ELR (cell line): ENCODE measurements around the gene EPHB2.
"Not testable (repeated sequence)": the region's sequence is repeated elsewhere in the genome, so short reads cannot be mapped to it uniquely, and the experiment has no call there.

Experiments
- DNase-seq: peaks from one replicate; pipeline ENCODE4 v3.0.0-alpha.2; 2015; ENCODE audit warnings: low read depth

The EPHB2 gene

GRCh38 chr1:22691031-22691753 lies 19.4 kb upstream of the EPHB2 start:
- DNase-seq: peak; percentile 13

DNA sequence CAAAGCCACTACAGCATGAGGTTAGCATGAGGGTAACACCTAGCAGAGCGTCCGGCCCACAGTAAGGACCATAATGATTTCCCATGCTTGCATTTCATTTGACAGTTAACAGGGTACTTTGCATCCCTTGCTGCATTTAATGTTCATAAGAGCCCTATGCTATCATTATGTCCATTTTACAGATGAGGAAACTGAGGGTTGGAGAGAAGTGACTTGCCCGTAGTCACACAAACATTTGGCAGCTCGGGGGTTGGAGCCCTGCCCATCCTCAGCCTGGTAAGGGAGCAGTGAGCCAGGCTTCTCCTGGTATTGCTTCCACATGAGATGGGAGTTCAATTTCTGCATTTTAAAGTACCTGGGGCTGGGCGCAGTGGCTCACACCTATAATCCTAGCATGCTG lies 16.5 kb upstream of the EPHB2 start:
- no peak for DNase-seq

DNA sequence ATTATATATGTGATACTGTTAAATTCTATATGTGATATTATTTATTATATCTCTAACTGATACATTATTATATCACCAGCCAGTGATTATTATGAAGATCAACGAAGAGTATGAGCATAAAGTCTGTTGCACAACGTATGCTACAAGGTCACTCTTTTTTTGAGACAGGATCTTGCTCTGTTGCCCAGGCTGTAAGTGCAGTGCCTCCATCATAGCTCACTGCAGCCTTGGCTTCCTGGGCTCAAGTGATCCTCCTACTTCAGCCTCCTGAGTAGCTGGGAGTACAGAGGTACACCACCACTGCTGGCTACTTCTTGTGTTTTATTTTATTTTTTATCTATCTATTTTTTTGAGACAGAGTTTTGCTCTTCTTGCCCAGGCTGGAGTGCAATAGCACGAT lies 14.0 kb upstream of the EPHB2 start:
- DNase-seq: no peak

- no peak for DNase-seq
Measured at GRCh38 chr1:22697980-22698379, 12.7 kb upstream of the EPHB2 start.

DNA sequence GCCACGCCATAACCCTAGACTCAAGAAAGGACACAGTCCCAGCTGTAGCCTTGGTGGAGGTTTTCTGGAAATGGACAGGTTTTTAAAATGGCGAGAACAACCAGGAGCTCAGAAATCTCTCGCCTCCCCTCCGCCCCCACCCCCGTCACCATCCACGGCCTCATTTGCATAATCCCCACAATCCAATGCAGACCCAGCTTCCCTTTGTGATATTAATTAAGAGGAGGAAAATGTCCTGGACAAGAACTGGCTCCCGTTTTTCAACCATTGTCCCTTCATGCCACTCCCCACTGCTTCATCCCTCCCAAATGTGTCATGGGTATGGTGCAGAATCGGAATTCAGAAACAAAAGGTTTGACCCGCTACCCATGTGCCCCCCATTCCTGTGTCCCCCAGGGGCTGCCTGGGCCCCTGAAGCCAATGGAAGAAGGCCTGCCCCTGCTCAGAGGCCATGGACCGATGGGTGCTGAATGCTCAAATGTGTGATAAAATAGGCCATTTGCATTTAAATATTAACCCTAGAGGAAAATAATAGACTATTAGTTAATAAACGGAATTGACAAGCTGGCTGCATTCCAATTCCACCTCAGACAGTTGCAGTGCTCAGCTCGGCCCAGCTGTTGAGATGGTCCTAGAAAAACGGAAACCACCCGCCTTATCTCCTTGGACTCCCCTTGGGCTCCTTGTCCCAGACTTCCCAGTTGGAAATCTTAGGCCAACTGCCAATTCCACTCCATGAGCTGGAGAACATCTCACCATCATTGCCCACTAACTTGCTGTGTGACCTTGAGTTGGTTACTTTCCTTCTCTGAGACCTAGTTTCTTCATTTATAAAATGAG lies 10.7 kb upstream of the EPHB2 start:
- no peak for DNase-seq

GRCh38 chr1:22702296-22703085 lies 8.1 kb upstream of the EPHB2 start:
- DNase-seq: peak; percentile 29

DNA sequence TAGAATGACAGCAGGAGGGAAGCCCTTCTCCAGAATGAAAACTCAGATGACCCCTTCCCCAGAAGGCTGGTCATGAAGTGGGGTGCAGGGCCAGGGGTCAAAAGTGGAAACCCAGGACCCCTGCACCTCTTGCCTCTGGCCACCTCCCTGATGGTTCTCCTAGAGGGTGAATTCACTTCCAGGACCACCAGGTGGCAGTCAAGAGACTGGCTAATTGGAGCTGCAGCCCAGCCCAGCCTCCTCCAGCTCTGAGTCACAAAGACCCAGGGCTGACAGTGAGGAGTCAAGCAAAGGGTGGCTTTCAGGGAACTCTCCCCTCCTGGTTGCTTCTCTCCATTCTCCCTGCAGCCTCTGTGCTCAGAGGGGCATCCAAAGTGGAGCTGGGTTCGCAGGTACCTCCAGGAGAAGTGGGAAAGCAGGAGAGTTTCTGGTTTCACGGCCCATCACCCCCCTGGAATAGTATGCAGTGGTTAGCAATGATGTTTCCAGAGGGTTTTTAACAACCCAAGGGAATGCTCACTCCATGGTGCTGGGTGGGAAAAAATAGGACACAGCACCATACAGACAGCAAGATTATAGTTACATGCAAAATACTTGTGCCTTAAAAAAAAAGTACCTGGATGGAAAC lies 6.1 kb upstream of the EPHB2 start:
- peak; percentile 89 for DNase-seq

- no peak for DNase-seq
Measured at GRCh38 chr1:22705586-22705985, 5.1 kb upstream of the EPHB2 start.

DNA sequence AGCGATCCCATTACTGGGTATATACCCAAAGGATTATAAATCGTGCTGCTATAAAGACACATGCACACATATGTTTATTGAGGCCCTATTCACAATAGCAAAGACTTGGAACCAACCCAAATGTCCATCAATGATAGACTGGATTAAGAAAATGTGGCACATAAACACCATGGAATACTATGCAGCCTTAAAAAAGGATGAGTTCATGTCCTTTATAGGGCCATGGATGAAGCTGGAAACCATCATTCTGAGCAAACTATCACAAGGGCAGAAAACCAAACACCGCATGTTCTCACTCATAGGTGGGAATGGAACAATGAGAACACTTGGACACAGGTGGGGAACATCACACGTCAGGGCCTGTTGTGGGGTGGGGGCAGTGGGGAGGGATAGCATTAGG lies 4.5 kb upstream of the EPHB2 start:
- not testable (repeated sequence) for DNase-seq

DNA sequence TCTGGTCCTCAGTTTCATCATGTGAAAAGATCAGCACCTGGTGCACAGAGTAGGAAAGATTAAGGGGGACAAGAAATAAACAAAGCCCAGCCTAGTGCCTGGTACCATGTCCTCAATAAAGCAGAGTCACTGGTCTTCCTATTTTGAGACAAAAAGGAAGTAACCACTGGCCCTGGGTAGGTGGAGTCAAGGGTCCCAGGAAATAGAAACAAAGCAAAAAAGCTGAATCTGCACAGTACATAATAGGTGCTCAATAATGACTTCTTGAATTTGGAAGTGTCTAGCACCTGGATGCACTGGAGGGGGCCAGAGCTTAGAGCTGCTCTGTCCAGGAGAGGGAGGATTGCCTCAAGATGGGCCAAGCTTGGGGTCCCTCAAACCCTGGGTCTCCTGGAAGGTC lies 1.9 kb upstream of the EPHB2 start:
- DNase-seq: no peak

- DNase-seq: peak; percentile 59
Measured at GRCh38 chr1:22709227-22709626, 1.4 kb upstream of the EPHB2 start.

DNA sequence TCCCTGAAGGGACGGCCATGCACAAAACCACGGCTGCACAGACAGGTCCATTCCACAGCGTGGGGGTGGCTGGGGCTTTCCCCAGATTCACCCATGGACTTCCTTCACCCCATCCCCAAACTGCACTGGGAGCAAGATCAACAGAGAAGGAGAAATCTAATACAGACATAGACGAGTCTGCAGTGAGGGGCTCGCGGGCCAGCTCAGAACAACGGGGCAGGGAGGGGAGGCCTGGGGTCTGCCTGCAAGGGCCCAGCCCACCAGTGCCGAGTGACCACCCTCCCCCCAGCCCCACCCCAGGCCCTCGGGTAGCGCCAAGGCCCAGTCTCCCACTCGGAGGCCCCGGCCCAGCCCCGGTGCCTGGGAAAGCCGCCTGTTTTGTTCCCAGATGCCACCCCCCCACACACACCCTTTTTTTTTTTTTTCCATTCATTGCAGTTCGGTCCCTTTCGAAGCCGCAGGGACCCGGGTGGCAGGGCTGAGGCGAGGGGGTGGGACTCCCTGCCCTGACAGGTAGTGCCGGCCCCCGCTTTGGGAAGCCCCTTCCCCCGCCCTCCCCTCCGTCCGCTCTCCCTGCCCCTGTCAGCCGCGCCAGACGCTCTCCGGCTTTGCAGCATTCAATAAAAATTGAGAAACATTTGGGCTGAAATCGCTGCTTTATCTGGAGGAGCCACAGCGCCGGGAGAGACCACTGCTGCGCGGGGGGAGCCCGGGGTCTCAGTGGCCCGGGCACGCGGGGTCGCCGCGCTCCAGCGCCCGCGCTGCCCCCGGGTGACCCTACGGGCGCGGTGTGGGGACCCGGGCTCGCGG lies 543 bp upstream of the EPHB2 start:
- DNase-seq: peak; percentile 74

GRCh38 chr1:22711071-22711470 lies 432 bp downstream of the EPHB2 start:
- peak; percentile 40 for DNase-seq

- peak; percentile 50 for DNase-seq
Measured at GRCh38 chr1:22711591-22712501, 1.2 kb downstream of the EPHB2 start.

DNA sequence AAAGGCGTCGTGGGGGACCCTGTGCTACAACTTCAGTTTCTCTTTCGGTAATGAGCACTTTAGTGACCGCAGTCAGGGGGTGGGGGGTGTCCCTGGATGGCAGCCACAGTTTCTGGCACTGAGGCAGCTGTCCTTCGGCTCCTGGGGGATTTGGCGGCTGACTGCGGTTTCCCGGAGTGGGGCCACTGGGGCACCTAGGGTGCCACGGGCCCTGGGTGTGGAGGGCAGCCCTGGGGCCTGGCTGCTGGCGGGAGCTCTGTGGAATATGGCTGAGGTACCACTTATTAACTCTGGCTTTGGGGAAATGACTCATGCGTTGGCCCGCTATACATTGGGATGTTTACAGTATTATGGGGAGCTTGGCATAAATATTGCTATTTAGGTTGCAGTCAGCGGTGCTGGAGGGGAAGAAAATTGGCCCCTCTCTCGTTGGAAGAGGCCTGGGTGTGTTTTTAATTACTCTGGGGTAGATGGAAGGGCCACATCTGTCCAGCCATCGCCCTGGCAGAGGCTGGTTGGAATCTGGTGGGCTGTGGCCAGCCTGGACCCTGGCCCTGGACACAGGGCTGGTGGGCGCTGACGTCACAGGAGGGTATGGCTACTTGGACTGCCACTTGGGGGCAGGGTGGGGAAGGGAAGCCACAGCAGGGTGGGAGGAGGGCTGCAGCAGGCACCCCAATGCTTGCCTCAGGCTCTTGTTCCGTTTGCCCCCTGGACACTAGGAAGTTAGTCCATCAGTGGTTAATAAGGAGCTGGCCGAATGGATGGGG lies 2.0 kb downstream of the EPHB2 start:
- peak; percentile 80 for DNase-seq

- no peak for DNase-seq
Measured at GRCh38 chr1:22714455-22714854, 3.8 kb downstream of the EPHB2 start.

DNA sequence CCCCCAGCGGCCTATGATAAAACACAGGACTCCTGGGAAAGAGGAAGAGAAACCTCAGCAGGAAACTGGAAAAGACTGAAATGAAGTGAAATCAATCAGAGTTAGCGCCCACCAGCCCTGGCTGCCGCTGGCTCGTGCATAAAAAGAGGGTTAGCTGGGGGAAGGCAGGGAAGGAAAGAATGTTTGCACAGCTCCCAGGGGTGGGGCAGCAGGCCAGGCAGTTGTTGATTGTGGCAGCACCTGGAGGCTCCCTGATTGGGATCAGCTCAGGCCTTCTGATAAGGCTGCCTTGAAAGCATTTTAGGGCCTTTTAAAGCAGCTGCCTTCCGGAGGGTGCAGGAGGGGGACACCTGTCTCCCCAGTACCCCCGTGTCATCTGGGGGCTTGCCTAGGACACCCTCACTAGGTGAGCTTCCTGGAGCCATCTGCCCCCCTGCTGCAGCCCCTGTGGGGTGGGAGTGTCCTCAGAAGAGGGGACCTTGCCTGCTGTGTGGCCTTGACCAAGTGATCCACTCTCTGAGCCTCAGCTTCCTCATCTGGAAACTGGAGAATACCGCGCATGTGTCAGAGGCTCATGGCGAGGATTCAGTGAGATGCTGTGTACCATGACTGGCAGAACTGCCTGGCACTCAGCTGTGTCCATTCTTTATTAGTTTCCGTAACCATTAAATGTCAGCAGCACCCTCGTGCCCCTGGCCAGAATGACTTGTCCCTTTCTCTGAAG lies 6.6 kb downstream of the EPHB2 start:
- DNase-seq: no peak

GRCh38 chr1:22721122-22721873 lies 10.7 kb downstream of the EPHB2 start:
- no peak for DNase-seq
